NCI-H748 (cell line): ENCODE measurements around the gene TP53TG3F.
"Not testable (repeated sequence)": the region's sequence is repeated elsewhere in the genome, so short reads cannot be mapped to it uniquely, and the experiment has no call there.

Source experiments
- DNase-seq: peaks from one replicate; lab custom pipeline; 2025; ENCODE audit not compliant: unreplicated experiment; lab: John Stamatoyannopoulos, UW

Gene TP53TG3F, protein sequence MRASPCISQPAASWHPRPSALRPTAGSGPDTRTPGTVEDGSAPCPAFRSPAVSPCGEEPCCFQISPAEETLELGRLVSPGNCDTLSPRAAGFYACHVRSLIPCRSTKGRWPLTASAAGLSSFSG

DNA sequence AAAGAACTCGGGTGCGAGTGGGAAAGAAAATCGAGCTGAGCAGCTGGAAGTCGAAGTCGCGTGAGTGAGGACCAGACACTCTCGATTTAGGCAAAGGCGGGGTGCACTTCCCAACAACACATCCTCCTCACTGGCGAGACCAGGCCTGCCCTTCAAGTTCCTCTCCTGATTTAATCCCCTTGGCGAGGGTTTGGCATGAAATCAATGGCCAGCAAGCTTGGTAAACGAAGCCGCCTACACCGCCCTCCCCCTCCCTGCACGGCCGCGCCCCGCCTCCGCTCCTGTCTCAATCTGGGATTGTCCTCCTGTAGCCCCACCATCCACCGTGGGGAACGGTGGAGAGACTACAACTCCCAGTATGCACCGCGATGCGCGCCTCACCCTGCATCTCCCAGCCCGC, at the start of gene TP53TG3F:
Gene TP53TG3F, plus strand, starts transcription at position 301 of the 400 bp plus-strand sequence. Its CDS starts 68 bp downstream, at position 369.
- DNase-seq = not testable (repeated sequence)

DNA sequence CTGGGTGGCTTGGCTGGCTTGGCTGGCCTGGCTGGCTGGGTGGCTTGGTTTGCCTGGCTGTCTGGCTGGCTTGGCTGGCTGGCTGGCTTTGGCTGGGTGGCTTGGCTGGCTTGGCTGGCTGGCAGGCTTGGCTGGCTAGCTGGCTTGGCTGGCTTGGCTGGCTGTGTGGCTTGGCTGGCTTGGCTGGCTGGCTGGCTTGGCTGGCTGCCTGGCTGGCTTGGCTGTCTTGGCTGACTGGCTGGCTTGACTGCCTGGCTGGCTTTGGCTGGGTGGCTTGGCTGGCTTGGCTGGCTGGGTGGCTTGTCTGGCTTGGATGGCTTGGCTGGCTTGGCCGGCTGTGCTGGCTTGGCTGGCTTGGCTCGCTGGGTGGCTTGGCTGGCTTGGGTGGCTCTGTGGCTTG, 32.2 kb downstream of the TP53TG3F start:
- DNase-seq = not testable (repeated sequence)

DNA sequence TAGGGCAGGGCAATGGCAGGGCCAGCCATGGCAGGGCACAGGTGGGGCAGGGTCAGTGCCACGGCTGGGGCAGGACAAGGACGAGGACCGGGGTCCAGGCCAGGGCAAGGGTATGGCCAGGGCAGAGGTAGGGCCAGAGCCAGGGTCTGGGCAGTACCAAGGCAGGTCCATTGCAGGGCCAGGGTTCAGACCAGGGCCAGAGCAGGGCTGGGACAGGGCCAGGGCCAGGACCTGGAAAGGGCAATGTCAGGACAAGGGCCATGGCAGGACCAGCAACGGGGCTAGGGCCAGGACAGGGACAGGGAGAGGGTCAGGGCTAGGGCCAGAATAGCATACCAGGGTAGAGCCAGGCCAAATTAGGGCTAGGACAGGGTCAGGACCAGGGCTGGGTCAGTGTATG, 47.8 kb downstream of the TP53TG3F start:
- DNase-seq = not testable (repeated sequence)

DNA sequence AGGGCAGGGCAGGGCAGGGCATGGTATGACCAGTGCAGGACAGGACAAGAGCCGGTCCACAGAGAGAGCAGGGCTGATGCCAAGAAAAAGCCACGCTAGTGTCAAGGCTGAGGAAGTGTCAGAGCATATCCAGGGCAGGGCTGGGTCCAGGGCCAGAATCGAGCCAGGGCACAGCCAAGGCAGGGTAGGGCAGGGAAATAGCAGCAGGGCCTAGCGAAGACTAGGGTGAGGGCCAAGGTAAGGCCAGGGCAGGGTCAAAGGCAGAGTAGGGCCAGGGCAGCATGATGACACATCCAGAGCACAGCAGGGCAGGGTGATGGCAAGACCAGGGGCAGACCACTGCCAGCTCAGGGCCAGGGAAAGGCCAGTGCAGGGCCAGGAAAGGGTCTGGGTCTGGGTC, 49.7 kb downstream of the TP53TG3F start:
- DNase-seq = not testable (repeated sequence)

DNA sequence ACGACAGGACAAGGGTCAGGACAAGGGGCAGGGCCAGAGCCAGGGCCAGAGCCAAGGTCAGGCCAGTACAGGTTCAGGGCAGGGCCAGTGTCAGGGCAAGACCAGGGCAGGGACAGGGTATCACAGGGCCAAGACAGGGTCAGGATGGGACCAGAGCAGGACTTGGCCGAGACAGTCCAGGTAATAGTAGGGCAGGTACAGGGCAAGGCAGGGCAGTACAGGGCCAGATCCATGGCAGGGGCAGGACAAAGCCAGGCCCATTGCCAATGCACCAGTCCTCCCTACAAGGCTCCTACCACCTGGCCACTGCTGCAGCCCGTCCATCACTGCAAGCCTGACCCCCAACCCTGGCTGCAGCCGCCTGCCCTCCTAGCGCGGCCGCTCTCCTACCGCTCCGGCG, 50.5 kb downstream of the TP53TG3F start:
- DNase-seq = not testable (repeated sequence)
